Astrocyte of the spinal cord (primary cell): ENCODE measurements around the gene IMPA2.

Experiments used
- DNase-seq: peaks from one replicate; pipeline ENCODE4 v3.0.0; 2011; ENCODE audit warnings: low read depth, low spot score
- H3K4me3 ChIP-seq: 2 replicates; pipeline ENCODE4 v1.5.1; 2011; ENCODE audit warnings: low read depth, mild to moderate bottlenecking, low read length, moderate library complexity
- CTCF ChIP-seq: IDR thresholded peaks from 2 replicates; pipeline ENCODE4 v1.5.1; 2012; ENCODE audit warnings: low read depth, mild to moderate bottlenecking, low read length, inconsistent platforms
- in situ Hi-C: cut with HindIII; loops from 2 replicates; pipeline ENCODE4 v1.10.0; 2017; ENCODE audit warnings: low sequenced_read_pairs

The IMPA2 gene

DNA sequence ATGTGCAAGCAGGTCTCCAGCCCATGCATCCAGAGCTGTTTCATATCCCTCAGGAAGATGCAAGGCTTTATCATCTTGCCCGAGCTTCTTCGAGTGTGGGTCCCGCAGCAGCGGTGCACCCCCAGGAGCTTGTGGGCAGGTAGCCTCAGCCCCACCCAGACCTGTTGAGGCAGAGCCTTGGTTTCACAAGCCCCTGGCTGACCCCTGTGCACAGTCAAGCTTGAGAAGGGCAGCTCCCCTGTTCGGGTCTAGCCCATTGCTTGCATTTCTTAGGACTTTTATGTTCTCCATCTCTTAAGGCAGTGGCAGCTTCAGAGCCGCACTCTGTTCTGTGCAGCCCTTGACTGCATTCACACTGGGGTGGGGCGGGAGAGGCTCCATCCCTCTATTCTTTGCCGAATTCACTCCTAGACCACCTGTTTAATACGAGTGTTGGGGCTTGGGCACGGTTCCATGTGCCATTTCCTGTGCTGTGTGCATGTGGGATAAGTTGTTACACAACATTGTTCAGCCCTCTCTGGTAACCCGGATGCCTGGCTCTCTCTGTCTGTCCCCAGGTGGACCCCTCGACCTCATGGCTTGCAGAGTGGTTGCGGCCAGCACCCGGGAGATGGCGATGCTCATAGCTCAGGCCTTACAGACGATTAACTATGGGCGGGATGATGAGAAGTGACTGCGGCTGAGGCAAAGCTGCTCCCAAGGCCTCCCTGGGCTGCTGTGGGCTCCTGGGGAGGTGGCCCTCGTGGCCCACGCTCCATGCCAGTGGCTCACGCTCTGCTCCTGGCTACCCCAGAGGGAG lies 48.7 kb downstream of the IMPA2 start:
- no peak for DNase-seq
- in situ Hi-C loops, result no loop called here
- no peak overlapping the region for H3K4me3 ChIP-seq
- TF ChIP-seq CTCF, result no peak

DNA sequence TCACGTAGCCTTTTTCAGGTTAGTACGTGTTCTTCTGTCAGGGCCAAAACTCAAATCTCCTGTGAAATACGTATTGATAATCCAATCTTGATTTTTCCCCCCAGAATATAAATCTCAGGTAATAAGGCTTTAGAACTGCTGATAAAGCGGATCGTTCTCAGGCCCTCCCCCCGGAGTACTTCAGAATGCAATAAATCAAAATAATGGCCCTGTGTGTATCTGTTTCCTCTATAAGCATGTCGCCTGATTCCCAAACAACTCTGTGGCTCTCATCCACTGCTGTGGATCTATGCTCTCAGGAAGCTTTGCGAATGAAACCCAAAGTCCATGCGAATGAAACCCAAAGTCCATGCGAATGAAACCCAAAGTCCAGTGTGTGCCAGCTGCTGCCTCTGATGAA lies 49.4 kb downstream of the IMPA2 start:
- no peak overlapping the region for H3K4me3 ChIP-seq
- in situ Hi-C loops, result no loop called here
- TF ChIP-seq CTCF, result no peak
- DNase-seq, result no peak

DNA sequence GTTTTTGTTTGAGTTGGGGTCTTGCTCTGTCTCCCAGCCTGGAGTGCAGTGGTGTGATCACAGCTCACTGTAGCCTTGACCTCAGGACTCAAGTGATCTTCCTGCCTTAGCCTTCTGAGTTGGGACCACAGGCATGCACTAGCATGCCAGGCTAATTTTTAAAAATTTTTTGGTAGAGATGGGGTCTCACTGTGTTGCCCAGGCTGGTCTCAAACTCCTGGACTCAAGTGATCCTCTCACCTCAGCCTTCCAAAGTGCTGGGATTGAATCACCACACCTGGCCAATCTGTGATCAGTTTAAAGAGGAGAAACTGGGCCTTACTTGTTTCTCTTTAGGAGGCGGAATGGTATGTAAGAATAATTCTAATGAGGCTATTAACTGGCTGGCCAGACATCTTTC lies 49.9 kb downstream of the IMPA2 start:
- no peak for TF ChIP-seq CTCF
- H3K4me3 ChIP-seq, result no peak overlapping the region
- no peak for DNase-seq
- in situ Hi-C loops, result no loop called here

GRCh38 chr18:12031846-12032245 lies 50.5 kb downstream of the IMPA2 start:
- peak; percentile 87 for DNase-seq
- no peak overlapping the region for H3K4me3 ChIP-seq
- in situ Hi-C loops, result no loop called here
- no peak for TF ChIP-seq CTCF

DNA sequence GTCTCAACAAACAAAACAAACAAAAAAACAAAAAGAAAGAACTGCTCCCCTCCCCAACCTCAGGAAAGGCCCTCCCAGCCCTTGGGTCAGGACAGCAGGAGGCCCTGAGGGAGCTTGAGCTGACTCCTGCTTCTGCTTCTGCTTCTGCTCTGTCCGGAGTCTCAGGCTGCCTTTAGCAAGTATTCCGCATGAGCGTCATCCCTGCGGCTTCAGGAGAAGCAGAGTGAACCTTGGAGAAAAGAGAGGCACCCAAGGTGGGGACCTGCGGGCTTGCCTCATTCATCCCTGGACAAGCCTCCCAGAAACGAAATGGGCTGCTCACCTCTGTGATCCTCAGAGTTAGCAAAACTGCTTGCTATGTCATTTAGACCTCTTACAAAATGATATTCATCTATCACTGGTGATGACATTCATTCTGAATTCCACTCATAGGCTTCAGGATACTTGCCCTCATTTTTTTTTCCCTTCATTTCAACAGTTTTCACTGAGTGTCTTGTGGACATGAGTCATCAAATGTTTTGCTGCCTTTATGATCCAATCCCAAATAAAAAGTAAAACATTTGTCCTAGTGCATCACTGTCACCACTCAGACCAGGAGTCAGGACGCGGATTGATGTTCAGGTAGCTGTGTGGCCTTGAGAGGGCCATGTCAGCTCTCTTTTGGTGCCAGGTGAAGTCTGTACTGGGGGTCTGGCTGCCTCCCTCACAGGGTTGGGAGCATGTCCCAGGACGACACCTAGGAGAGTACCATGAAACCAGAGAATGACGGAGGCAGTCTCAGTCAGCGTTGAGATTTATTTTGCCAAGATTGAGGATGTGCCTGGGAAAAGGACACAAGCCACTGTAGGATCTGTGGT lies 51.7 kb downstream of the IMPA2 start:
- TF ChIP-seq CTCF, result no peak
- no peak overlapping the region for H3K4me3 ChIP-seq
- in situ Hi-C loops, result no loop called here
- DNase-seq, result peak; percentile 58

GRCh38 chr18:12033643-12034025 lies 52.3 kb downstream of the IMPA2 start:
- no peak for DNase-seq
- in situ Hi-C loops, result no loop called here
- no peak for TF ChIP-seq CTCF
- H3K4me3 ChIP-seq, result no peak overlapping the region
